Femur (tissue), 1 donor: Measurements from ENCODE around the gene NFE2L2.
"Not testable (repeated sequence)": the region's sequence is repeated elsewhere in the genome, so short reads cannot be mapped to it uniquely, and the experiment has no call there.

Source experiments
- DNase-seq: peaks from one replicate; pipeline ENCODE4 v3.0.0-alpha.2; 2017

NFE2L2 gene

GRCh38 chr2:177188482-177189469 lies 75.8 kb downstream of the NFE2L2 start:
- no peak for DNase-seq

DNA sequence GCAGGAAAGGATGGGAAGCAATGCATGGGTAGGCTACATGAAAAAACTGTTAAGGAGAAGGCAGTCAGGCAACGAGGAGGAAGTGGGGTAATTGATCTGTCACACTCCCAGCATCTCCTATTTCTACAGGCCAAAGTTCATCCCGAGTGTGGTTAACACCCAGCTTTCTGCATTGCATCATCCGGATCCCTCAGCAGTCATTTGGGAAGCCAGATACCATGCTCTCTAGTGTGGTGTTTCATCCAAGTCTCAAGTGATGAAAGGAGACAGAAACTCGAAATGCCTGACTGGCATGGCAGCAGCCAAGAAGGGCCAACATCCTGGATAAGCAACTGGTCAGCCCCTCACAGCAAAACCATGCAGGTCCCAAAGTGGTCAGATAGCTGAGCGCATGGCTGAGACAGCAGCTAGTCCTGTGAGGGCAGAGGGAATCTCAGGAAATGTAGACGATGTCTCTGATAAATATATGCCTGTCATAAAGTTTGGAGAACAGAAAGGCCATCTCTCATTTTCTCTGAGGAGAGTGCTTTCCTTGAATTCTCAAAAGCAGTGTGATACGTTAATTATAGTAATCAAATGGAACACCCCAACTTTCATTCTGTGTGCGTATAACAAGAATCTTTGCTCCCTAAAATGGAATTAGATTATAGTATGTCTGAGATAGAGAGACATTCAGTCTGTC lies 76.8 kb downstream of the NFE2L2 start:
- no peak for DNase-seq

DNA sequence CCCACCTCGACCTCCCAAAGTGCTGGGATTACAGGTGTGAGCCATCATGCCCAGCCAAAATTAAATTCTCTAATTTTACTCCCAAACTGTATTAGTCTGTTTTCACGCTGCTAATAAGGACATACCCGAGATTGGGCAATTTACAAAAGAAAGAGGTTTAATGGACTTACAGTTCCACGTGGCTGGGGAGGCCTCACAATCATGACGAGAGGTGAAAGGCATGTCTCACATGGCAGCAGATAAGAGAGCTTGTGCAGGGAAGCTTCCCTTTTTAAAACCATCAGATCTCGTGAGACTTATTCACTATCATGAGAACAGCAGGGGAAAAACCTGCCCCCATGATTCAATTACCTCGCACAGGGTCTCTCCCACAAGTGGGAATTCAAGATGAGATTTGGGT lies 78.5 kb downstream of the NFE2L2 start:
- not testable (repeated sequence) for DNase-seq

GRCh38 chr2:177184606-177185005 lies 79.9 kb downstream of the NFE2L2 start:
- DNase-seq: no peak

DNA sequence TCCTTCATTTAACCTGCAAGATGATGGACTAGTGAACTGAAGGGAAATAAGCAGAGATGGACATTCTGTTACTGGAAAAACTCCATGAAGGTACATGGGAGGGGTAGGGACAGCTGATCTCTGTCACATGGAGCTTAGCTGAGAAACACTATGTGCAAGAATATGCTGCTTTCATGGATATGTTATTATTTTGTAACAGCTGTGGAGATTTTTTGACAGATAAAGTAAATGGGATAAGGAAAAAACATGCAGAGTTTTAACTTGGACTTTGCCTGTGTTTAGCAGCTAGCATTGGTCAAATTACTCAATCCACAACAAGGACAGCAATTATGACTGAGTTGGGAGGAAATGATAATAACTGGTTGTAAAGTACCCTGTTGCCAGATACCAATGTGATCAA lies 80.7 kb downstream of the NFE2L2 start:
- DNase-seq: no peak
